WTC11 (cell line): ENCODE results near the gene GNG3. TPM values are rescaled to one million over a fixed set of nuclear protein-coding genes. Genes with fewer than 3 reads are reported as not detected.

Experiments used
- ATAC-seq: fragments of 200-7000 bp; cut with Tn5 transposase; 2 replicates; pipeline ENCODE4 v1.10.0; 2021; ENCODE audit warnings: mild to moderate bottlenecking, moderate library complexity
- CTCF ChIA-PET: fragments of 300-600 bp; sonication (Branson Sonifier 250); formaldehyde crosslinking; loops from one replicate; lab custom pipeline; 2021; ENCODE audit warnings: antibody characterized with exemption; lab: Charles Lee
- POLR2A ChIA-PET: fragments of 350-600 bp; sonication (Branson Sonifier 250); formaldehyde crosslinking; loops from one replicate; lab custom pipeline; 2021; ENCODE audit warnings: antibody characterized with exemption; lab: Charles Lee
- DNase-seq: peaks from one replicate; pipeline ENCODE4 v3.0.0; 2021; ENCODE audit warnings: low spot score
- H3K27ac Mint-ChIP-seq: 2 replicates; pipeline ENCODE4 v1.8.0; 2021; ENCODE audit warnings: mixed read lengths
- H3K27me3 Mint-ChIP-seq: 2 replicates; pipeline ENCODE4 v1.8.0; 2021; ENCODE audit warnings: low read depth, mild to moderate bottlenecking, moderate library complexity, mixed read lengths
- H3K36me3 Mint-ChIP-seq: 2 replicates; pipeline ENCODE4 v1.8.0; 2021; ENCODE audit warnings: mixed read lengths
- H3K4me1 Mint-ChIP-seq: 2 replicates; pipeline ENCODE4 v1.8.0; 2022; ENCODE audit warnings: mixed read lengths
- H3K4me3 Mint-ChIP-seq: 2 replicates; pipeline ENCODE4 v1.8.0; 2021; ENCODE audit warnings: mild to moderate bottlenecking, moderate library complexity, mixed read lengths
- H3K9me3 Mint-ChIP-seq: 2 replicates; pipeline ENCODE4 v1.8.0; 2021; ENCODE audit warnings: mixed read lengths
- ATF1 ChIP-seq: sonication (generic); formaldehyde crosslinking; IDR thresholded peaks from 2 replicates; pipeline ENCODE4 v1.8.1; 2023; ENCODE audit warnings: mild to moderate bottlenecking, moderate library complexity, missing genetic modification reagents
- HMGA2 ChIP-seq: fragments of 250-450 bp; sonication (Bioruptor Pico); IDR thresholded peaks from 2 replicates; pipeline ENCODE4 v1.4.0; 2021; ENCODE audit warnings: mild to moderate bottlenecking, moderate library complexity
- MXD4 ChIP-seq: fragments of 250-450 bp; sonication (Bioruptor Pico); IDR thresholded peaks from 2 replicates; pipeline ENCODE4 v1.8.0; 2021; ENCODE audit warnings: mild to moderate bottlenecking, moderate library complexity, borderline replicate concordance
- RELA ChIP-seq: sonication (generic); formaldehyde crosslinking; IDR thresholded peaks from 2 replicates; pipeline ENCODE4 v1.8.1; 2022; ENCODE audit warnings: missing genetic modification reagents, mild to moderate bottlenecking, borderline replicate concordance
- TEAD1 ChIP-seq: sonication (generic); formaldehyde crosslinking; IDR thresholded peaks from 2 replicates; pipeline ENCODE4 v1.8.0; 2022; ENCODE audit warnings: mild to moderate bottlenecking, missing genetic modification reagents
- TP53 ChIP-seq: sonication (generic); formaldehyde crosslinking; IDR thresholded peaks from 2 replicates; pipeline ENCODE4 v1.8.1; 2023; ENCODE audit warnings: mild to moderate bottlenecking, missing genetic modification reagents
- ZBTB21 ChIP-seq: sonication (generic); formaldehyde crosslinking; IDR thresholded peaks from 2 replicates; pipeline ENCODE4 v1.8.1; 2023; ENCODE audit warnings: mild to moderate bottlenecking, missing genetic modification reagents, borderline replicate concordance
- ZNF263 ChIP-seq: sonication (generic); formaldehyde crosslinking; IDR thresholded peaks from 2 replicates; pipeline ENCODE4 v1.8.1; 2022; ENCODE audit warnings: low read depth, mild to moderate bottlenecking, moderate library complexity, missing genetic modification reagents
- ZNF396 ChIP-seq: fragments of 250-450 bp; sonication (Bioruptor Pico); IDR thresholded peaks from 2 replicates; pipeline ENCODE4 v1.8.0; 2021; ENCODE audit warnings: mild to moderate bottlenecking, moderate library complexity, borderline replicate concordance
- ZNF416 ChIP-seq: fragments of 250-450 bp; sonication (Bioruptor Pico); IDR thresholded peaks from 2 replicates; pipeline ENCODE4 v1.9.0; 2021; ENCODE audit warnings: mild to moderate bottlenecking, inconsistent platforms
- ZNF671 ChIP-seq: fragments of 250-450 bp; sonication (Bioruptor Pico); IDR thresholded peaks from 2 replicates; pipeline ENCODE4 v1.8.0; 2021; ENCODE audit warnings: mild to moderate bottlenecking
- total RNA-seq: library from RNA; stranded (reverse); gene quantifications from 3 replicates; pipeline ENCODE4 v1.2.3, GENCODE V29; 2021
- TF ChIP-seq, protein P1 (sequence below): fragments of 250-450 bp; sonication (Bioruptor Pico); IDR thresholded peaks from 2 replicates; pipeline ENCODE4 v1.9.0; 2021; ENCODE audit warnings: moderate library complexity, mild to moderate bottlenecking, inconsistent platforms, borderline replicate concordance
- TF ChIP-seq, protein P2 (sequence below): fragments of 250-450 bp; sonication (Bioruptor Pico); IDR thresholded peaks from 2 replicates; pipeline ENCODE4 v1.9.0; 2021; ENCODE audit warnings: mild to moderate bottlenecking
- TF ChIP-seq, protein P3 (sequence below): sonication (generic); formaldehyde crosslinking; IDR thresholded peaks from 2 replicates; pipeline ENCODE4 v1.8.1; 2022; ENCODE audit warnings: missing genetic modification reagents, borderline replicate concordance
- TF ChIP-seq, protein P4 (sequence below): sonication (generic); formaldehyde crosslinking; IDR thresholded peaks from 2 replicates; pipeline ENCODE4 v1.8.1; 2022; ENCODE audit warnings: mild to moderate bottlenecking, moderate library complexity, missing genetic modification reagents
- TF ChIP-seq, protein P5 (sequence below): sonication (generic); formaldehyde crosslinking; IDR thresholded peaks from 2 replicates; pipeline ENCODE4 v1.8.1; 2023; ENCODE audit warnings: mild to moderate bottlenecking, missing genetic modification reagents, moderate library complexity
- TF ChIP-seq, protein P6 (sequence below): sonication (generic); formaldehyde crosslinking; IDR thresholded peaks from 2 replicates; pipeline ENCODE4 v1.8.1; 2023; ENCODE audit warnings: mild to moderate bottlenecking, missing genetic modification reagents
- TF ChIP-seq, protein P7 (sequence below): fragments of 250-450 bp; sonication (Bioruptor Pico); IDR thresholded peaks from 2 replicates; pipeline ENCODE4 v1.8.0; 2021; ENCODE audit warnings: mild to moderate bottlenecking
- TF ChIP-seq, protein P8 (sequence below): sonication (generic); formaldehyde crosslinking; IDR thresholded peaks from 2 replicates; pipeline ENCODE4 v1.8.0; 2023; ENCODE audit warnings: missing genetic modification reagents
- TF ChIP-seq, protein P9 (sequence below): sonication (generic); formaldehyde crosslinking; conservative IDR thresholded peaks from 2 replicates; pipeline ENCODE4 v1.8.1; 2023; ENCODE audit warnings: mild to moderate bottlenecking, low read depth, missing genetic modification reagents, moderate library complexity

Gene GNG3
- total RNA-seq, 1 experiment from 2014 or later: 6.0 TPM

DNA sequence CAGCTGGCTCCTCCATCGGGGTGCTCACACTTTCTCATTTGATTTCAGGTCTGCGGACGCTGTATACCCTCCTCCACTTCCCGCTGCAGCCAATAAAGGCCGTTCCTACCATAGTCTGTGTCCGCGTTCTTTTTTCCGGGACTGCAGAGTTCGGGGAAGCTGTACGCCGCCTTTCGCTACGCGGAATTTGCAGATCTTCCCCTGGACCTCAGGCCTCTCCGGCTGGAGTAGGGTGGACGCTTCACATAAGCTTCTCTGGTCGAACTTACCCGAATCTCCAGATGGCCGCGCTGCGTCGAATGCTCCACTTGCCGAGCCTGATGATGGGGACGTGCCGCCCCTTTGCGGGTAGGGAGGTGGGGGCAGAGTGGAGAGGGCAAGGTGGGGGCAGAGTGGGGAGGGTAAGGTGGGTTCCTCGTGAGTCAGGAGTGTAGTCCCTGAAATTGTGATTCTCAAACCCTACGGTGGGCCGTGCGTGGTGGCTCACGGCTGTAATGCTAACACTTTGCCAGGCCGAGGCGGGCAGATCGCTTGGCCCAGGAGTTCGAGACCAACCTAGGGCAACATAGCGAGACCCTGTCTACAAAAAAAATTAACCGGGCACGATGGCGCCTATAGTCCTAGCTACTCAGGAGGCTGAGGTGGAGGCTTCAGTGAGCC lies 41.7 kb upstream of the GNG3 start (continued):
- TF ChIP-seq MXD4 (CRISPR knock-in tag) (no peak), ZNF263 (CRISPR knock-in tag) (no peak), ATF1 (no peak), ZNF671 (CRISPR knock-in tag) (0 out of 2 replicates have a peak, but pooled peaks have one; percentile 3), TEAD1 (CRISPR knock-in tag) (no peak; the same call in 1 of the 2 replicates), HMGA2 (CRISPR knock-in tag) (no peak), TP53 (CRISPR knock-in tag) (no peak), RELA (CRISPR knock-in tag) (no peak), ZBTB21 (CRISPR knock-in tag) (0 out of 2 replicates have a peak, but pooled peaks have one; percentile 13)
- TF ChIP-seq, protein P1, sequence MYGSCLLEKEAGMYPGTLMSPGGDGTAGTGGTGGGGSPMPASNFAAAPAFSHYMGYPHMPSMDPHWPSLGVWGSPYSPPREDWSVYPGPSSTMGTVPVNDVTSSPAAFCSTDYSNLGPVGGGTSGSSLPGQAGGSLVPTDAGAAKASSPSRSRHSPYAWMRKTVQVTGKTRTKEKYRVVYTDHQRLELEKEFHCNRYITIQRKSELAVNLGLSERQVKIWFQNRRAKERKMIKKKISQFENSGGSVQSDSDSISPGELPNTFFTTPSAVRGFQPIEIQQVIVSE (CRISPR knock-in tag): no peak
- TF ChIP-seq, protein P2, sequence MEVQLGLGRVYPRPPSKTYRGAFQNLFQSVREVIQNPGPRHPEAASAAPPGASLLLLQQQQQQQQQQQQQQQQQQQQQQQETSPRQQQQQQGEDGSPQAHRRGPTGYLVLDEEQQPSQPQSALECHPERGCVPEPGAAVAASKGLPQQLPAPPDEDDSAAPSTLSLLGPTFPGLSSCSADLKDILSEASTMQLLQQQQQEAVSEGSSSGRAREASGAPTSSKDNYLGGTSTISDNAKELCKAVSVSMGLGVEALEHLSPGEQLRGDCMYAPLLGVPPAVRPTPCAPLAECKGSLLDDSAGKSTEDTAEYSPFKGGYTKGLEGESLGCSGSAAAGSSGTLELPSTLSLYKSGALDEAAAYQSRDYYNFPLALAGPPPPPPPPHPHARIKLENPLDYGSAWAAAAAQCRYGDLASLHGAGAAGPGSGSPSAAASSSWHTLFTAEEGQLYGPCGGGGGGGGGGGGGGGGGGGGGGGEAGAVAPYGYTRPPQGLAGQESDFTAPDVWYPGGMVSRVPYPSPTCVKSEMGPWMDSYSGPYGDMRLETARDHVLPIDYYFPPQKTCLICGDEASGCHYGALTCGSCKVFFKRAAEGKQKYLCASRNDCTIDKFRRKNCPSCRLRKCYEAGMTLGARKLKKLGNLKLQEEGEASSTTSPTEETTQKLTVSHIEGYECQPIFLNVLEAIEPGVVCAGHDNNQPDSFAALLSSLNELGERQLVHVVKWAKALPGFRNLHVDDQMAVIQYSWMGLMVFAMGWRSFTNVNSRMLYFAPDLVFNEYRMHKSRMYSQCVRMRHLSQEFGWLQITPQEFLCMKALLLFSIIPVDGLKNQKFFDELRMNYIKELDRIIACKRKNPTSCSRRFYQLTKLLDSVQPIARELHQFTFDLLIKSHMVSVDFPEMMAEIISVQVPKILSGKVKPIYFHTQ (CRISPR knock-in tag): 0 out of 2 replicates have a peak, but pooled peaks have one; percentile 5

DNA sequence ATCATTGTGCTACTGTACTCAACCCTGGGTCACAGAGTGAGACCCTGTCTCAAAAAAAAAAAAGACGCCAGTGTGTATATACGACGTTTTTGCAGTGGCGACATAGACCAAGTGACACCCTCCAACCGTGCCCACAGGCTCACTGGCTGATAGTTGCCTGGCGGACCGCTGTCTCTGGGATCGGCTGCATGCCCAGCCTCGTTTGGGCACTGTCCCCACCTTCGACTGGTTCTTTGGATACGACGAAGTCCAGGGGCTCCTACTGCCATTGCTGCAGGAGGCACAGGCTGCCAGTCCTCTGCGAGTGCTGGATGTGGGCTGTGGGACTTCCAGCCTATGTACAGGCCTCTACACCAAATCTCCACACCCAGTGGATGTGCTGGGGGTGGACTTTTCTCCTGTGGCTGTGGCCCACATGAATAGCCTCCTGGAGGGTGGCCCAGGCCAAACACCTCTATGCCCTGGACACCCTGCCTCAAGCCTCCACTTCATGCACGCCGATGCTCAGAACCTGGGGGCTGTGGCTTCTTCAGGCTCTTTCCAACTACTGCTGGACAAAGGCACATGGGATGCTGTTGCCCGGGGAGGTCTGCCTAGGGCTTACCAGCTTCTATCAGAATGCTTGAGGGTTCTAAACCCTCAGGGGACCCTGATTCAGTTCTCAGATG lies 41.1 kb upstream of the GNG3 start:
- POLR2A ChIA-PET: interaction anchor here (1.1 to 3.2 kb wide), 9 partner anchors 8 to 190 kb away, joined by 3 to 42 read pairs (median 13); partner anchors contain the start of genes B3GAT3, BSCL2, GANAB and GNG3
- Mint-ChIP-seq H3K4me1 (peaks cover 20% of the 10 kb centered on the region), H3K36me3 (peaks cover 30% of the 10 kb centered on the region), H3K27ac (peak overlapping the region; percentile 88), H3K9me3 (no peaks in the 10 kb centered on the region), H3K27me3 (no peaks in the 10 kb centered on the region), H3K4me3 (peak overlapping the region; percentile 97)
- DNase-seq (no peak), ATAC-seq (no peak)
- CTCF ChIA-PET: interaction anchor here (0.8 to 1.9 kb wide), 5 partner anchors 28 to 122 kb away, joined by 3 to 12 read pairs (median 3); partner anchors contain the start of gene TUT1
- TF ChIP-seq, protein P3, sequence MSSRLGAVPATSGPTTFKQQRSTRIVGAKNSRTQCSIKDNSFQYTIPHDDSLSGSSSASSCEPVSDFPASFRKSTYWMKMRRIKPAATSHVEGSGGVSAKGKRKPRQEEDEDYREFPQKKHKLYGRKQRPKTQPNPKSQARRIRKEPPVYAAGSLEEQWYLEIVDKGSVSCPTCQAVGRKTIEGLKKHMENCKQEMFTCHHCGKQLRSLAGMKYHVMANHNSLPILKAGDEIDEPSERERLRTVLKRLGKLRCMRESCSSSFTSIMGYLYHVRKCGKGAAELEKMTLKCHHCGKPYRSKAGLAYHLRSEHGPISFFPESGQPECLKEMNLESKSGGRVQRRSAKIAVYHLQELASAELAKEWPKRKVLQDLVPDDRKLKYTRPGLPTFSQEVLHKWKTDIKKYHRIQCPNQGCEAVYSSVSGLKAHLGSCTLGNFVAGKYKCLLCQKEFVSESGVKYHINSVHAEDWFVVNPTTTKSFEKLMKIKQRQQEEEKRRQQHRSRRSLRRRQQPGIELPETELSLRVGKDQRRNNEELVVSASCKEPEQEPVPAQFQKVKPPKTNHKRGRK: no peak
- TF ChIP-seq, protein P4, sequence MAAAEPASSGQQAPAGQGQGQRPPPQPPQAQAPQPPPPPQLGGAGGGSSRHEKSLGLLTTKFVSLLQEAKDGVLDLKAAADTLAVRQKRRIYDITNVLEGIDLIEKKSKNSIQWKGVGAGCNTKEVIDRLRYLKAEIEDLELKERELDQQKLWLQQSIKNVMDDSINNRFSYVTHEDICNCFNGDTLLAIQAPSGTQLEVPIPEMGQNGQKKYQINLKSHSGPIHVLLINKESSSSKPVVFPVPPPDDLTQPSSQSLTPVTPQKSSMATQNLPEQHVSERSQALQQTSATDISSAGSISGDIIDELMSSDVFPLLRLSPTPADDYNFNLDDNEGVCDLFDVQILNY: no peak
- TF ChIP-seq ZNF416 (CRISPR knock-in tag) (peak; percentile 20; the same call in 1 of the 2 replicates), RELA (CRISPR knock-in tag) (no peak), ATF1 (no peak), ZBTB21 (CRISPR knock-in tag) (no peak), ZNF396 (no peak)
- TF ChIP-seq, protein P5, sequence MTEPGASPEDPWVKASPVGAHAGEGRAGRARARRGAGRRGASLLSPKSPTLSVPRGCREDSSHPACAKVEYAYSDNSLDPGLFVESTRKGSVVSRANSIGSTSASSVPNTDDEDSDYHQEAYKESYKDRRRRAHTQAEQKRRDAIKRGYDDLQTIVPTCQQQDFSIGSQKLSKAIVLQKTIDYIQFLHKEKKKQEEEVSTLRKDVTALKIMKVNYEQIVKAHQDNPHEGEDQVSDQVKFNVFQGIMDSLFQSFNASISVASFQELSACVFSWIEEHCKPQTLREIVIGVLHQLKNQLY: 0 out of 2 replicates have a peak, but pooled peaks have one; percentile 12
- TF ChIP-seq, protein P6, sequence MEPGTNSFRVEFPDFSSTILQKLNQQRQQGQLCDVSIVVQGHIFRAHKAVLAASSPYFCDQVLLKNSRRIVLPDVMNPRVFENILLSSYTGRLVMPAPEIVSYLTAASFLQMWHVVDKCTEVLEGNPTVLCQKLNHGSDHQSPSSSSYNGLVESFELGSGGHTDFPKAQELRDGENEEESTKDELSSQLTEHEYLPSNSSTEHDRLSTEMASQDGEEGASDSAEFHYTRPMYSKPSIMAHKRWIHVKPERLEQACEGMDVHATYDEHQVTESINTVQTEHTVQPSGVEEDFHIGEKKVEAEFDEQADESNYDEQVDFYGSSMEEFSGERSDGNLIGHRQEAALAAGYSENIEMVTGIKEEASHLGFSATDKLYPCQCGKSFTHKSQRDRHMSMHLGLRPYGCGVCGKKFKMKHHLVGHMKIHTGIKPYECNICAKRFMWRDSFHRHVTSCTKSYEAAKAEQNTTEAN: no peak
- TF ChIP-seq, protein P7, sequence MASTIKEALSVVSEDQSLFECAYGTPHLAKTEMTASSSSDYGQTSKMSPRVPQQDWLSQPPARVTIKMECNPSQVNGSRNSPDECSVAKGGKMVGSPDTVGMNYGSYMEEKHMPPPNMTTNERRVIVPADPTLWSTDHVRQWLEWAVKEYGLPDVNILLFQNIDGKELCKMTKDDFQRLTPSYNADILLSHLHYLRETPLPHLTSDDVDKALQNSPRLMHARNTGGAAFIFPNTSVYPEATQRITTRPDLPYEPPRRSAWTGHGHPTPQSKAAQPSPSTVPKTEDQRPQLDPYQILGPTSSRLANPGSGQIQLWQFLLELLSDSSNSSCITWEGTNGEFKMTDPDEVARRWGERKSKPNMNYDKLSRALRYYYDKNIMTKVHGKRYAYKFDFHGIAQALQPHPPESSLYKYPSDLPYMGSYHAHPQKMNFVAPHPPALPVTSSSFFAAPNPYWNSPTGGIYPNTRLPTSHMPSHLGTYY: 0 out of 2 replicates have a peak, but pooled peaks have one; percentile 19
- TF ChIP-seq, protein P8, sequence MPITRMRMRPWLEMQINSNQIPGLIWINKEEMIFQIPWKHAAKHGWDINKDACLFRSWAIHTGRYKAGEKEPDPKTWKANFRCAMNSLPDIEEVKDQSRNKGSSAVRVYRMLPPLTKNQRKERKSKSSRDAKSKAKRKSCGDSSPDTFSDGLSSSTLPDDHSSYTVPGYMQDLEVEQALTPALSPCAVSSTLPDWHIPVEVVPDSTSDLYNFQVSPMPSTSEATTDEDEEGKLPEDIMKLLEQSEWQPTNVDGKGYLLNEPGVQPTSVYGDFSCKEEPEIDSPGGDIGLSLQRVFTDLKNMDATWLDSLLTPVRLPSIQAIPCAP (CRISPR knock-in tag): no peak
- TF ChIP-seq, protein P9, sequence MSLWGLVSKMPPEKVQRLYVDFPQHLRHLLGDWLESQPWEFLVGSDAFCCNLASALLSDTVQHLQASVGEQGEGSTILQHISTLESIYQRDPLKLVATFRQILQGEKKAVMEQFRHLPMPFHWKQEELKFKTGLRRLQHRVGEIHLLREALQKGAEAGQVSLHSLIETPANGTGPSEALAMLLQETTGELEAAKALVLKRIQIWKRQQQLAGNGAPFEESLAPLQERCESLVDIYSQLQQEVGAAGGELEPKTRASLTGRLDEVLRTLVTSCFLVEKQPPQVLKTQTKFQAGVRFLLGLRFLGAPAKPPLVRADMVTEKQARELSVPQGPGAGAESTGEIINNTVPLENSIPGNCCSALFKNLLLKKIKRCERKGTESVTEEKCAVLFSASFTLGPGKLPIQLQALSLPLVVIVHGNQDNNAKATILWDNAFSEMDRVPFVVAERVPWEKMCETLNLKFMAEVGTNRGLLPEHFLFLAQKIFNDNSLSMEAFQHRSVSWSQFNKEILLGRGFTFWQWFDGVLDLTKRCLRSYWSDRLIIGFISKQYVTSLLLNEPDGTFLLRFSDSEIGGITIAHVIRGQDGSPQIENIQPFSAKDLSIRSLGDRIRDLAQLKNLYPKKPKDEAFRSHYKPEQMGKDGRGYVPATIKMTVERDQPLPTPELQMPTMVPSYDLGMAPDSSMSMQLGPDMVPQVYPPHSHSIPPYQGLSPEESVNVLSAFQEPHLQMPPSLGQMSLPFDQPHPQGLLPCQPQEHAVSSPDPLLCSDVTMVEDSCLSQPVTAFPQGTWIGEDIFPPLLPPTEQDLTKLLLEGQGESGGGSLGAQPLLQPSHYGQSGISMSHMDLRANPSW (CRISPR knock-in tag): no peak; the same call in 1 of the 2 replicates
